ENCODE data around the gene LCK. TPM values are rescaled to one million over a fixed set of nuclear protein-coding genes. Genes with fewer than 3 reads are reported as not detected.
A peak's percentile ranks its signal among the peaks of the same experiment; 100 is the strongest.

LCK gene
- total and polyA plus RNA-seq, 9 of the 15 experiments (the other 6 are each of a cell fraction or from before 2014, with no cell fraction given): 0.04 to 0.47 (median 0.13) TPM; not detected in 6

GRCh38 chr1:32291708-32292538 is 40.9 kb downstream of the LCK start, which contains the start of gene HDAC1:
Gene HDAC1 (plus strand): TSS chr1:32292083. CDS start chr1:32292170, 87 bp downstream.
- ATAC-seq (peak; percentile 98), FAIRE-seq (peak; percentile 90), DNase-seq (ENCODE audit: extremely low read depth in 1 of 4, low spot score in 3 of 4) (peak; percentile 99 to 100 (median 100))
- under 1% methylated on average over 53 of the region's 67 CpGs for WGBS (ENCODE audit: insufficient coverage, low coverage, missing lambda C conversion rate)
- Histone ChIP-seq H2AFZ (ENCODE audit: low read depth, low read length) (peak within 1 kb of the TSS; percentile 98), H3K9me1 (ENCODE audit: control insufficient read depth, insufficient read depth, low read length) (peaks cover 4% of the 10 kb centered on the region), H3K36me3 (ENCODE audit: control insufficient read depth, insufficient read depth, low read length) (peaks cover 24% of the 10 kb centered on the region), H4K20me1 (replicated peaks; ENCODE audit: control insufficient read depth, insufficient read depth, low read length) (peaks cover 9% of the 10 kb centered on the region; the same call in 1 of the 2 replicates), H3K9ac (ENCODE audit: insufficient read depth in 1 of 2, low read depth in 2 of 2, low read length in 2 of 2) (peak within 1 kb of the TSS; percentile 92 to 96), H3K9me3 (replicated peaks; ENCODE audit: control insufficient read depth, insufficient read depth, low read depth, low read length) (no peaks in the 10 kb centered on the region), H3K79me2 (ENCODE audit: control insufficient read depth, insufficient read depth, low read length) (peaks cover 56% of the 10 kb centered on the region), H3K4me1 (replicated peaks in 1 of 2; ENCODE audit: control insufficient read depth in 2 of 2, insufficient read depth in 2 of 2, low read length in 2 of 2) (peaks cover 14 to 25% of the 10 kb centered on the region in 2 experiments; a peak in 4 of 5 replicates), H3K27ac (ENCODE audit: extremely low read depth, low read depth, low read length) (peak within 1 kb of the TSS; percentile 96), H3K4me2 (ENCODE audit: insufficient read depth, low read length) (peak within 1 kb of the TSS; percentile 97), H3K4me3 (peak within 1 kb of the TSS; percentile 96), H3K27me3 (ENCODE audit: control insufficient read depth in 2 of 2, insufficient read depth in 2 of 2, low read length in 2 of 2) (no peaks in the 10 kb centered on the region)
- intact Hi-C loops (cut with micrococcal nuclease): no loop called here
- ChIA-PET POLR2A (interaction anchor here (0.7 to 4.7 kb wide), 19 partner anchors 8 to 243 kb away, joined by 3 to 50 read pairs (median 4); partner anchors contain the start of genes BSDC1, IQCC and MARCKSL1), CTCF (ENCODE audit: low intra/inter-chr PET ratio) (no interaction called here)
- in situ Hi-C loops (cut with MboI): no loop called here
- no TSS peak for BruUV-seq (replicated peaks)
- TF ChIP-seq ZC3H11A (IDR thresholded peaks at IDR 0.05; ENCODE audit: low read depth, low read length) (no peak), RBM22 (IDR thresholded peaks at IDR 0.05; ENCODE audit: low read depth, low read length, poor library complexity, severe bottlenecking) (peak; percentile 87), PRMT5 (CRISPR knock-in tag; IDR thresholded peaks at IDR 0.05) (no peak), GATAD2A (IDR thresholded peaks at IDR 0.05) (peak; percentile 91), HCFC1 (IDR thresholded peaks at IDR 0.05; ENCODE audit: low read depth, low read length) (peak; percentile 4), TOE1 (IDR thresholded peaks at IDR 0.05; ENCODE audit: borderline replicate concordance) (peak; percentile 76; the same call in 1 of the 2 replicates), TOE1 (CRISPR knock-in tag; IDR thresholded peaks at IDR 0.05; ENCODE audit: borderline replicate concordance, low read depth) (no peak), ZNF134 (CRISPR knock-in tag; conservative IDR thresholded peaks at IDR 0.05) (no peak), TAL1 (IDR thresholded peaks at IDR 0.05) (no peak; the same call in 1 of the 2 replicates), SRSF3 (IDR thresholded peaks at IDR 0.05; ENCODE audit: insufficient read depth, low read length) (0 out of 2 replicates have a peak, but pooled peaks have one; percentile 47), ZNF347 (CRISPR knock-in tag; IDR thresholded peaks at IDR 0.05; ENCODE audit: low read depth) (no peak)
- TF ChIP-seq, protein P1, sequence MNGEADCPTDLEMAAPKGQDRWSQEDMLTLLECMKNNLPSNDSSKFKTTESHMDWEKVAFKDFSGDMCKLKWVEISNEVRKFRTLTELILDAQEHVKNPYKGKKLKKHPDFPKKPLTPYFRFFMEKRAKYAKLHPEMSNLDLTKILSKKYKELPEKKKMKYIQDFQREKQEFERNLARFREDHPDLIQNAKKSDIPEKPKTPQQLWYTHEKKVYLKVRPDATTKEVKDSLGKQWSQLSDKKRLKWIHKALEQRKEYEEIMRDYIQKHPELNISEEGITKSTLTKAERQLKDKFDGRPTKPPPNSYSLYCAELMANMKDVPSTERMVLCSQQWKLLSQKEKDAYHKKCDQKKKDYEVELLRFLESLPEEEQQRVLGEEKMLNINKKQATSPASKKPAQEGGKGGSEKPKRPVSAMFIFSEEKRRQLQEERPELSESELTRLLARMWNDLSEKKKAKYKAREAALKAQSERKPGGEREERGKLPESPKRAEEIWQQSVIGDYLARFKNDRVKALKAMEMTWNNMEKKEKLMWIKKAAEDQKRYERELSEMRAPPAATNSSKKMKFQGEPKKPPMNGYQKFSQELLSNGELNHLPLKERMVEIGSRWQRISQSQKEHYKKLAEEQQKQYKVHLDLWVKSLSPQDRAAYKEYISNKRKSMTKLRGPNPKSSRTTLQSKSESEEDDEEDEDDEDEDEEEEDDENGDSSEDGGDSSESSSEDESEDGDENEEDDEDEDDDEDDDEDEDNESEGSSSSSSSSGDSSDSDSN (IDR thresholded peaks at IDR 0.05; ENCODE audit: borderline replicate concordance in 1 of 2, low read depth in 2 of 2, low read length in 2 of 2): peak; percentile 60 to 88; a peak in 1 of 4 replicates
- TF ChIP-seq, protein P2, sequence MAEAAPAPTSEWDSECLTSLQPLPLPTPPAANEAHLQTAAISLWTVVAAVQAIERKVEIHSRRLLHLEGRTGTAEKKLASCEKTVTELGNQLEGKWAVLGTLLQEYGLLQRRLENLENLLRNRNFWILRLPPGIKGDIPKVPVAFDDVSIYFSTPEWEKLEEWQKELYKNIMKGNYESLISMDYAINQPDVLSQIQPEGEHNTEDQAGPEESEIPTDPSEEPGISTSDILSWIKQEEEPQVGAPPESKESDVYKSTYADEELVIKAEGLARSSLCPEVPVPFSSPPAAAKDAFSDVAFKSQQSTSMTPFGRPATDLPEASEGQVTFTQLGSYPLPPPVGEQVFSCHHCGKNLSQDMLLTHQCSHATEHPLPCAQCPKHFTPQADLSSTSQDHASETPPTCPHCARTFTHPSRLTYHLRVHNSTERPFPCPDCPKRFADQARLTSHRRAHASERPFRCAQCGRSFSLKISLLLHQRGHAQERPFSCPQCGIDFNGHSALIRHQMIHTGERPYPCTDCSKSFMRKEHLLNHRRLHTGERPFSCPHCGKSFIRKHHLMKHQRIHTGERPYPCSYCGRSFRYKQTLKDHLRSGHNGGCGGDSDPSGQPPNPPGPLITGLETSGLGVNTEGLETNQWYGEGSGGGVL (CRISPR knock-in tag; IDR thresholded peaks at IDR 0.05): no peak
- TF ChIP-seq, protein P3, sequence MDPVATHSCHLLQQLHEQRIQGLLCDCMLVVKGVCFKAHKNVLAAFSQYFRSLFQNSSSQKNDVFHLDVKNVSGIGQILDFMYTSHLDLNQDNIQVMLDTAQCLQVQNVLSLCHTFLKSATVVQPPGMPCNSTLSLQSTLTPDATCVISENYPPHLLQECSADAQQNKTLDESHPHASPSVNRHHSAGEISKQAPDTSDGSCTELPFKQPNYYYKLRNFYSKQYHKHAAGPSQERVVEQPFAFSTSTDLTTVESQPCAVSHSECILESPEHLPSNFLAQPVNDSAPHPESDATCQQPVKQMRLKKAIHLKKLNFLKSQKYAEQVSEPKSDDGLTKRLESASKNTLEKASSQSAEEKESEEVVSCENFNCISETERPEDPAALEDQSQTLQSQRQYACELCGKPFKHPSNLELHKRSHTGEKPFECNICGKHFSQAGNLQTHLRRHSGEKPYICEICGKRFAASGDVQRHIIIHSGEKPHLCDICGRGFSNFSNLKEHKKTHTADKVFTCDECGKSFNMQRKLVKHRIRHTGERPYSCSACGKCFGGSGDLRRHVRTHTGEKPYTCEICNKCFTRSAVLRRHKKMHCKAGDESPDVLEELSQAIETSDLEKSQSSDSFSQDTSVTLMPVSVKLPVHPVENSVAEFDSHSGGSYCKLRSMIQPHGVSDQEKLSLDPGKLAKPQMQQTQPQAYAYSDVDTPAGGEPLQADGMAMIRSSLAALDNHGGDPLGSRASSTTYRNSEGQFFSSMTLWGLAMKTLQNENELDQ (CRISPR knock-in tag; IDR thresholded peaks at IDR 0.05; ENCODE audit: borderline replicate concordance): no peak

Data from K562 (cell line).